ENCODE measurements around the gene FGD4.

FGD4 gene

GRCh38 chr12:32693036-32693435 is 293.7 kb downstream of the FGD4 start:
- no peak for DNase-seq

Measured in CD4-positive, alpha-beta T cell treated with Interleukin-17A for 4 hours (primary cell).